ENCODE measurements around the gene LNX1. TPM values are rescaled to one million over a fixed set of nuclear protein-coding genes. Genes with fewer than 3 reads are reported as not detected.

Gene LNX1
- total and polyA plus RNA-seq, 9 of the 15 experiments (the other 6 are each of a cell fraction or from before 2014, with no cell fraction given), result 0.40 to 3.6 (median 2.2) TPM

- H3K79me2 ChIP-seq (ENCODE audit: control insufficient read depth, insufficient read depth, low read length), result no peaks in the 10 kb centered on the region
- no peak overlapping the region for H3K4me2 ChIP-seq (ENCODE audit: insufficient read depth, low read length)
- no peak overlapping the region for H3K4me3 ChIP-seq
- no peaks in the 10 kb centered on the region for H3K9me3 ChIP-seq (replicated peaks; ENCODE audit: control insufficient read depth, insufficient read depth, low read depth, low read length)
- no peaks in the 10 kb centered on the region; the same call in 1 of the 2 replicates for H4K20me1 ChIP-seq (replicated peaks; ENCODE audit: control insufficient read depth, insufficient read depth, low read length)
- intact Hi-C loops (cut with micrococcal nuclease), result no loop called here
- no TSS peak for BruUV-seq (replicated peaks)
- no peaks in the 10 kb centered on the region for H3K36me3 ChIP-seq (ENCODE audit: control insufficient read depth, insufficient read depth, low read length)
- H3K27ac ChIP-seq (ENCODE audit: extremely low read depth, low read depth, low read length), result no peak overlapping the region
- POLR2A ChIA-PET, result interaction anchor here (0.6 to 1.0 kb wide), 2 partner anchors 12 to 232 kb away, joined by 3 read pairs; no protein-coding TSS in a partner anchor
- CTCF ChIA-PET (ENCODE audit: low intra/inter-chr PET ratio), result no interaction called here
- ATAC-seq (no peak), FAIRE-seq (no peak), DNase-seq (ENCODE audit: extremely low read depth in 1 of 4, low spot score in 3 of 4) (no peak)
- TF ChIP-seq RFX1 (IDR thresholded peaks at IDR 0.05), result peak; percentile 17
- no peak for TF ChIP-seq EP400 (IDR thresholded peaks at IDR 0.05)
- TF ChIP-seq ZNF197 (CRISPR knock-in tag; IDR thresholded peaks at IDR 0.05; ENCODE audit: low read depth), result no peak
- TF ChIP-seq CBX1 (IDR thresholded peaks at IDR 0.05; ENCODE audit: low read depth), result no peak
- TF ChIP-seq, protein P1, sequence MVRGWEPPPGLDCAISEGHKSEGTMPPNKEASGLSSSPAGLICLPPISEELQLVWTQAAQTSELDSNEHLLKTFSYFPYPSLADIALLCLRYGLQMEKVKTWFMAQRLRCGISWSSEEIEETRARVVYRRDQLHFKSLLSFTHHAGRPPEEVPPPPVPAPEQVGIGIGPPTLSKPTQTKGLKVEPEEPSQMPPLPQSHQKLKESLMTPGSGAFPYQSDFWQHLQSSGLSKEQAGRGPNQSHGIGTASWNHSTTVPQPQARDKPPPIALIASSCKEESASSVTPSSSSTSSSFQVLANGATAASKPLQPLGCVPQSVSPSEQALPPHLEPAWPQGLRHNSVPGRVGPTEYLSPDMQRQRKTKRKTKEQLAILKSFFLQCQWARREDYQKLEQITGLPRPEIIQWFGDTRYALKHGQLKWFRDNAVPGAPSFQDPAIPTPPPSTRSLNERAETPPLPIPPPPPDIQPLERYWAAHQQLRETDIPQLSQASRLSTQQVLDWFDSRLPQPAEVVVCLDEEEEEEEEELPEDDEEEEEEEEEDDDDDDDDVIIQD (CRISPR knock-in tag; IDR thresholded peaks at IDR 0.05), result no peak
- H3K4me1 ChIP-seq (replicated peaks in 1 of 2; ENCODE audit: control insufficient read depth in 2 of 2, insufficient read depth in 2 of 2, low read length in 2 of 2), result no peaks in the 10 kb centered on the region
- H3K9ac ChIP-seq (ENCODE audit: insufficient read depth in 1 of 2, low read depth in 2 of 2, low read length in 2 of 2), result no peak overlapping the region
- H3K9me1 ChIP-seq (ENCODE audit: control insufficient read depth, insufficient read depth, low read length), result no peaks in the 10 kb centered on the region
- 0% methylated on average over 1 of the region's 1 CpG for WGBS (ENCODE audit: insufficient coverage, low coverage, missing lambda C conversion rate)
- in situ Hi-C loops (cut with MboI), result no loop called here
- H3K27me3 ChIP-seq (ENCODE audit: control insufficient read depth in 2 of 2, insufficient read depth in 2 of 2, low read length in 2 of 2), result peaks cover 2 to 8% of the 10 kb centered on the region in 2 experiments; a peak in 3 of 5 replicates
- H2AFZ ChIP-seq (ENCODE audit: low read depth, low read length), result no peak overlapping the region
Measured at GRCh38 chr4:53545273-53545672, 46.0 kb downstream of the LNX1 start.
